Keratinocyte (primary cell): ENCODE measurements around the gene TNPO3. TPM values are rescaled to one million over a fixed set of nuclear protein-coding genes. Genes with fewer than 3 reads are reported as not detected.

Experiments used
- DNase-seq: peaks from one replicate; pipeline ENCODE4 v3.0.0-alpha.2; 2011; ENCODE audit warnings: low read depth, missing footprints, low spot score
- FAIRE-seq: peaks from 2 replicates; lab custom pipeline; 2011; peaks lifted over from hg19 to GRCh38; lab: Jason Lieb, UNC
- H2AFZ ChIP-seq: 2 replicates; pipeline ENCODE4 v1.6.0; 2012; ENCODE audit warnings: low read length, control low read depth, inconsistent platforms; ENCODE audit not compliant: control insufficient read depth
- H3K27ac ChIP-seq: 2 replicates; pipeline ENCODE4 v1.5.1; 2011; ENCODE audit warnings: low read length; ENCODE audit not compliant: control insufficient read depth, insufficient read depth
- H3K27me3 ChIP-seq: 3 replicates; pipeline ENCODE4 v1.6.0; 2011; ENCODE audit warnings: low read length; ENCODE audit not compliant: control insufficient read depth, insufficient read depth; ENCODE audit errors: extremely low read depth
- H3K36me3 ChIP-seq, 2 experiments: 2 replicates in 1 of 2; 3 replicates in 1 of 2; pipeline ENCODE4 v1.5.1; 2011; ENCODE audit warnings: low read length in 2 of 2, mild to moderate bottlenecking in 1 of 2; ENCODE audit not compliant: control insufficient read depth in 2 of 2, insufficient read depth in 2 of 2; ENCODE audit errors: extremely low read depth in 1 of 2
- H3K4me1 ChIP-seq: 3 replicates; pipeline ENCODE4 v1.5.1; 2011; ENCODE audit warnings: low read length; ENCODE audit not compliant: control insufficient read depth, insufficient read depth; ENCODE audit errors: extremely low read depth
- H3K4me2 ChIP-seq: 3 replicates; pipeline ENCODE4 v1.6.0; 2011; ENCODE audit warnings: low read depth, low read length; ENCODE audit not compliant: control insufficient read depth, insufficient read depth; ENCODE audit errors: extremely low read depth
- H3K4me3 ChIP-seq, 3 experiments: fragments of 200-600 bp in 1 of 3; sonication (generic) in 1 of 3; 2 replicates in 2 of 3; 3 replicates in 1 of 3; pipeline ENCODE4 v1.5.1; 2011 to 2016; ENCODE audit warnings: low read length in 3 of 3, mild to moderate bottlenecking in 3 of 3, control low read depth in 2 of 3, inconsistent platforms in 1 of 3, low read depth in 1 of 3, mixed read lengths in 1 of 3, mixed run types in 1 of 3, moderate library complexity in 1 of 3; ENCODE audit not compliant: control insufficient read depth in 2 of 3, insufficient read depth in 2 of 3; ENCODE audit errors: extremely low read depth in 1 of 3
- H3K79me2 ChIP-seq: 2 replicates; pipeline ENCODE4 v1.6.0; 2012; ENCODE audit warnings: low read length; ENCODE audit not compliant: control insufficient read depth, insufficient read depth
- H3K9ac ChIP-seq: 3 replicates; pipeline ENCODE4 v1.6.0; 2011; ENCODE audit warnings: low read length; ENCODE audit not compliant: control insufficient read depth, insufficient read depth; ENCODE audit errors: extremely low read depth
- H3K9me1 ChIP-seq: 3 replicates; pipeline ENCODE4 v1.6.0; 2011; ENCODE audit warnings: low read length; ENCODE audit not compliant: control insufficient read depth, insufficient read depth; ENCODE audit errors: extremely low read depth
- H3K9me3 ChIP-seq: 2 replicates; pipeline ENCODE4 v1.5.1; 2012; ENCODE audit warnings: low read depth, low read length; ENCODE audit not compliant: control insufficient read depth
- H4K20me1 ChIP-seq: 3 replicates; pipeline ENCODE4 v1.6.0; 2011; ENCODE audit warnings: low read length; ENCODE audit not compliant: control insufficient read depth, insufficient read depth; ENCODE audit errors: extremely low read depth
- EZH2 ChIP-seq: IDR thresholded peaks from one replicate; pipeline ENCODE4 v1.6.1; 2012; ENCODE audit warnings: inconsistent platforms, mild to moderate bottlenecking, low read length, moderate library complexity
- dilution Hi-C: fragments of 300-500 bp; cut with MboI; formaldehyde crosslinking; loops from one replicate; pipeline ENCODE4 v1.7.0; 2020; ENCODE audit warnings: low sequenced_read_pairs; ENCODE audit not compliant: extremely low pct_ligation_motif_present
- polyA plus RNA-seq, 5 experiments: library from polyadenylated mRNA; depleted of rRNA in 3 of 5; stranded (reverse) in 3 of 5; stranded (forward) in 1 of 5; unstranded in 1 of 5; fragments of >200 nt; gene quantifications; 1 replicate in 1 of 5; 2 replicates in 3 of 5; 3 replicates in 1 of 5; pipeline versions ENCODE4 v1.2.1 to v1.2.3, GENCODE V29; 2011 to 2012; ENCODE audit warnings: missing spikeins in 2 of 5, low read depth in 1 of 5, low replicate concordance in 1 of 5
- TF ChIP-seq, protein P1 (sequence below), 3 experiments: IDR thresholded peaks in 1 of 3; conservative IDR thresholded peaks in 1 of 3; optimal IDR thresholded peaks in 1 of 3; 2 replicates in 2 of 3; 3 replicates in 1 of 3; pipeline versions ENCODE3 to v1.5.1; 2011; ENCODE audit warnings: low read length in 3 of 3, mild to moderate bottlenecking in 3 of 3, moderate library complexity in 2 of 3, control low read depth in 1 of 3, inconsistent platforms in 1 of 3; ENCODE audit not compliant: insufficient read depth in 2 of 3; ENCODE audit errors: extremely low read depth in 1 of 3

TNPO3 gene
- polyA plus RNA-seq, 1 donor (not counting 4 experiments of a cell fraction or from before 2014, with no cell fraction given), result 35.1 TPM

DNA sequence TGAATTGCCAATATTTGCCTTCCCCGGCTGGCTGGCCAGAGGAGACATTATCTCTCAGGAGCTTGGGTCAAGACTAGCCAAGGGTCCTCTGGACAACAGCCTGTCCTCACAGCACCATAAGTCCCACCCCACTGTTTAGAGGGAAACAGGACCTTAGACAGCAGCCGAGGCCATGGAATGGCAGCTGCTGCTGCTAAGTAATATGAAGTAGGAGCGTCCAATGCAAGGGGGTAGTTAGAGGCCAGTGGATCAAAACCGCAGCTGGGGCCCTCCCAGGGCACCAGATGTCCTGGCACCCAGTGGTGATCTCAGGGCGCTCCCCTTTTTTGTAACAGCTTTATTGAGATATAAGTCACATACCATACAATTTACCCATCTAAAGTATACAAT is 131.5 kb downstream of the TNPO3 start:
- Histone ChIP-seq H4K20me1 (no peaks in the 10 kb centered on the region), H3K4me1 (no peaks in the 10 kb centered on the region), H3K79me2 (no peaks in the 10 kb centered on the region), H3K27ac (no peak overlapping the region), H3K36me3 (no peaks in the 10 kb centered on the region), H2AFZ (no peak overlapping the region), H3K4me2 (no peak overlapping the region), H3K9ac (no peak overlapping the region), H3K4me3 (no peak overlapping the region), H3K27me3 (peaks cover 31% of the 10 kb centered on the region), H3K9me3 (no peaks in the 10 kb centered on the region), H3K9me1 (no peaks in the 10 kb centered on the region)
- DNase-seq, result no peak
- dilution Hi-C loops, result no loop called here
- no peak for FAIRE-seq
- no peak for TF ChIP-seq EZH2
- TF ChIP-seq, protein P1, sequence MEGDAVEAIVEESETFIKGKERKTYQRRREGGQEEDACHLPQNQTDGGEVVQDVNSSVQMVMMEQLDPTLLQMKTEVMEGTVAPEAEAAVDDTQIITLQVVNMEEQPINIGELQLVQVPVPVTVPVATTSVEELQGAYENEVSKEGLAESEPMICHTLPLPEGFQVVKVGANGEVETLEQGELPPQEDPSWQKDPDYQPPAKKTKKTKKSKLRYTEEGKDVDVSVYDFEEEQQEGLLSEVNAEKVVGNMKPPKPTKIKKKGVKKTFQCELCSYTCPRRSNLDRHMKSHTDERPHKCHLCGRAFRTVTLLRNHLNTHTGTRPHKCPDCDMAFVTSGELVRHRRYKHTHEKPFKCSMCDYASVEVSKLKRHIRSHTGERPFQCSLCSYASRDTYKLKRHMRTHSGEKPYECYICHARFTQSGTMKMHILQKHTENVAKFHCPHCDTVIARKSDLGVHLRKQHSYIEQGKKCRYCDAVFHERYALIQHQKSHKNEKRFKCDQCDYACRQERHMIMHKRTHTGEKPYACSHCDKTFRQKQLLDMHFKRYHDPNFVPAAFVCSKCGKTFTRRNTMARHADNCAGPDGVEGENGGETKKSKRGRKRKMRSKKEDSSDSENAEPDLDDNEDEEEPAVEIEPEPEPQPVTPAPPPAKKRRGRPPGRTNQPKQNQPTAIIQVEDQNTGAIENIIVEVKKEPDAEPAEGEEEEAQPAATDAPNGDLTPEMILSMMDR (optimal IDR thresholded peaks at IDR 0.05 in 1 of 3, IDR thresholded peaks at IDR 0.05 in 1 of 3, conservative IDR thresholded peaks at IDR 0.05 in 1 of 3; ENCODE audit: extremely low read depth in 1 of 3, insufficient read depth in 2 of 3, low read length in 3 of 3), result no peak

DNA sequence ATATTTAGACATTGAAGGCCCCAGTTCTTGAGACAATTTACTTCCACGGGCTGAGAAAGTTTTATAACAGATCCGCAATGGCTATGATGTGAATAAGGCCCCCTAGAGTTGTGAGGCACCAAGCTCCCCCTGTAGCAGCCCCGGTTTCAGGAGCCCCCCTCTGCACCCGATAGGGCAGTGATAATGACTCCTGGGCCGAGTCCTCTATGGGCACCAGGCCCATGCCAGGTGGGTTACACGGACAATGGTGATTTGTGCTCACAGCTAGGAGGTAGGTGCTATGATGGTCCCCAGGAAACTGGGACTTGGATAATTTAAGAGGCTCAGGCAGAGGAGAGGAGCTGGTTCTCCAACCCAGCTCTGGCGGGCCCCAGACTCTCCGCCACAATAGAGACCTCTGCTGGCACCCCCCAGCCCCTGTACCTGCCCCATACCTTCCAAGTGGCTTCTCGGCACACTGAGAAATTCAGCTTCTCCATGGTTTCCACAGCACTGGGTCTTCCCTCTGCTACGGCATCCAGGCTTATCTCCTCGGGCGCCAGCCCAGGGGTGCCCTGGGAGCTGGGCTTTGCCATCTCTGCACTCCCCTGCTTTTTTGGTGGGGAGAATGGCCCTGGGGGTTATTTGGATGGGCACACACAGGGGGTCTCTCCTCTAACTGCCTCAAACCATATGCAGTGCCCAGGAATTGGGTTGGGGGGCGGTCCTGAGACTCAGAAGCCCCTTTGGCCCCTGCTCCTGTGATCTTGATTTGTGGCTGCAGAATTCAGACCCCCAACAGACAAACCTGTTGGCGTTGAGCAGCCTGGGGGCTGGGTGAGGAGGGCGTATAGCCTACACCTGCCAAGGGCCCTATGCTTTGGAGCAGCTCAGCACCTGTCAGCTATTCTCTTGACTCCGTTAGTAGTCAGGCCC is 132.2 kb downstream of the TNPO3 start:
- no peaks in the 10 kb centered on the region for H4K20me1 ChIP-seq
- no peaks in the 10 kb centered on the region for H3K4me1 ChIP-seq
- no peak for DNase-seq
- dilution Hi-C loops, result no loop called here
- no peak overlapping the region for H3K27ac ChIP-seq
- H3K79me2 ChIP-seq, result no peaks in the 10 kb centered on the region
- FAIRE-seq, result no peak
- H3K27me3 ChIP-seq, result peaks cover 31% of the 10 kb centered on the region
- no peak overlapping the region for H3K9ac ChIP-seq
- no peak overlapping the region for H3K4me3 ChIP-seq
- no peaks in the 10 kb centered on the region for H3K36me3 ChIP-seq
- TF ChIP-seq, protein P1 (optimal IDR thresholded peaks at IDR 0.05 in 1 of 3, IDR thresholded peaks at IDR 0.05 in 1 of 3, conservative IDR thresholded peaks at IDR 0.05 in 1 of 3; ENCODE audit: extremely low read depth in 1 of 3, insufficient read depth in 2 of 3, low read length in 3 of 3), result no peak
- no peak for TF ChIP-seq EZH2
- no peak overlapping the region for H3K4me2 ChIP-seq
- H3K9me3 ChIP-seq, result no peaks in the 10 kb centered on the region
- H3K9me1 ChIP-seq, result no peaks in the 10 kb centered on the region
- no peak overlapping the region for H2AFZ ChIP-seq
